Stimulated activated naive CD4-positive, alpha-beta T cell (primary cell): ENCODE results near the gene SH3PXD2A.
A peak's percentile ranks its signal among the peaks of the same experiment; 100 is the strongest.

ENCODE experiments used
- DNase-seq, 6 experiments: peaks; one replicate each; lab custom pipeline; 2025; lab: John Stamatoyannopoulos, UW

SH3PXD2A gene

GRCh38 chr10:103723557-103723956 is 131.8 kb downstream of the SH3PXD2A start:
- no peak for DNase-seq

GRCh38 chr10:103722632-103723031 is 132.7 kb downstream of the SH3PXD2A start:
- DNase-seq = no peak

- no peak for DNase-seq
Observed at GRCh38 chr10:103720964-103721335, 134.4 kb downstream of the SH3PXD2A start.

GRCh38 chr10:103720328-103720963 is 134.9 kb downstream of the SH3PXD2A start:
- no peak for DNase-seq

- no peak for DNase-seq
Observed at GRCh38 chr10:103719036-103719435, 136.3 kb downstream of the SH3PXD2A start.

- DNase-seq = no peak
Observed at GRCh38 chr10:103718247-103718620, 137.1 kb downstream of the SH3PXD2A start.

GRCh38 chr10:103717341-103718246 is 137.8 kb downstream of the SH3PXD2A start:
- DNase-seq = no peak

- no peak for DNase-seq
Observed at GRCh38 chr10:103716206-103717160, 138.9 kb downstream of the SH3PXD2A start.

GRCh38 chr10:103715430-103715829 is 139.9 kb downstream of the SH3PXD2A start:
- DNase-seq = no peak

GRCh38 chr10:103714232-103714891 is 141.0 kb downstream of the SH3PXD2A start:
- no peak for DNase-seq

GRCh38 chr10:103713676-103714075 is 141.7 kb downstream of the SH3PXD2A start:
- no peak for DNase-seq

- peak; percentile 49 to 81 (median 69) for DNase-seq
Observed at GRCh38 chr10:103712898-103713498, 142.4 kb downstream of the SH3PXD2A start.

- no peak for DNase-seq
Observed at GRCh38 chr10:103712146-103712545, 143.2 kb downstream of the SH3PXD2A start.

GRCh38 chr10:103711351-103711994 is 143.9 kb downstream of the SH3PXD2A start:
- DNase-seq = no peak

- no peak for DNase-seq
Observed at GRCh38 chr10:103710490-103710889, 144.9 kb downstream of the SH3PXD2A start.

- no peak for DNase-seq
Observed at GRCh38 chr10:103709341-103709920, 145.9 kb downstream of the SH3PXD2A start.

GRCh38 chr10:103708627-103709288 is 146.6 kb downstream of the SH3PXD2A start:
- DNase-seq = no peak

- no peak for DNase-seq
Observed at GRCh38 chr10:103707956-103708626, 147.3 kb downstream of the SH3PXD2A start.

- DNase-seq = no peak
Observed at GRCh38 chr10:103706762-103707161, 148.6 kb downstream of the SH3PXD2A start.
